Measurements from ENCODE around the gene INKA1.

Gene INKA1

DNA sequence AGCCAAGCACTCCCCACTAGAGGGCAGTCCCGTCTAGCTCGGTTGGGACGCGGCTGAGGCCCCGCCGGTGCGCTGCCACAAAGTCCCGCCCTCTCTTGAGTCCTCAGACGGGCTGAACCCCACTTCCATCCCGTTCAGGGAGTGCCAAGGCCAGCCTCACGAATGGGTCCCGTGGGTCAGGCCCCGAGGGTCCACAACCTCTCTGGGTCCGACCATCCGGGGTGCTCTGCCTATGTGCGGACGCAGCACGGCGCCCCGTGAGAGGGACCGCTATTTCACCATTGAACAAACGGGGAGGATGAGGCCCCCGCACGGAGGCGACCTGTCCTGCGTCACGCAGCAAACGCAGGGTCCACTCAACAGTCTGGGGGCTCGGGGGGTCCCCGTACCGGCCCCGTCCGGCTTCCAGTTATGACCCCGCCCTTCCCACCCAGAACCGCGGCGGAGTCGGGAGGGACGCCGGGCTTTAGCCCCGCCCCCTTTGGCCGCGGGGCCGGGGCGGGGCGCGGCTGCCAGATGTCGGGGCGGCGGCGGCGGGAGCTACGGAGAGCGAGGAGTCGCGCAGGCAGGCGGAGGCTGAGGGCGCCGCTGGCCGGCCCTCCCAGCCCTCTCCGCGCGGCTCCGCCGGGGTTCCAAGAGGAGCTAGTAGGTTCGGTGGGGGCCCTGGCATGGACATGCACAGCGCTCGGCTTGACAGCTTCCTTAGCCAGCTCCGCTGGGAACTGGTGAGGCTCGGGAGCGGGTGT, at the start of gene INKA1:
TSS of gene INKA1 (plus strand) at position 543 of the 746 bp plus-strand sequence. CDS start at position 675, 132 bp downstream.
- peak; percentile 56 for DNase-seq (ENCODE audit: low read depth)
- TF ChIP-seq, protein P1, sequence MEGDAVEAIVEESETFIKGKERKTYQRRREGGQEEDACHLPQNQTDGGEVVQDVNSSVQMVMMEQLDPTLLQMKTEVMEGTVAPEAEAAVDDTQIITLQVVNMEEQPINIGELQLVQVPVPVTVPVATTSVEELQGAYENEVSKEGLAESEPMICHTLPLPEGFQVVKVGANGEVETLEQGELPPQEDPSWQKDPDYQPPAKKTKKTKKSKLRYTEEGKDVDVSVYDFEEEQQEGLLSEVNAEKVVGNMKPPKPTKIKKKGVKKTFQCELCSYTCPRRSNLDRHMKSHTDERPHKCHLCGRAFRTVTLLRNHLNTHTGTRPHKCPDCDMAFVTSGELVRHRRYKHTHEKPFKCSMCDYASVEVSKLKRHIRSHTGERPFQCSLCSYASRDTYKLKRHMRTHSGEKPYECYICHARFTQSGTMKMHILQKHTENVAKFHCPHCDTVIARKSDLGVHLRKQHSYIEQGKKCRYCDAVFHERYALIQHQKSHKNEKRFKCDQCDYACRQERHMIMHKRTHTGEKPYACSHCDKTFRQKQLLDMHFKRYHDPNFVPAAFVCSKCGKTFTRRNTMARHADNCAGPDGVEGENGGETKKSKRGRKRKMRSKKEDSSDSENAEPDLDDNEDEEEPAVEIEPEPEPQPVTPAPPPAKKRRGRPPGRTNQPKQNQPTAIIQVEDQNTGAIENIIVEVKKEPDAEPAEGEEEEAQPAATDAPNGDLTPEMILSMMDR (IDR thresholded peaks at IDR 0.05; ENCODE audit: low read depth, low read length, missing control alignments): peak; percentile 94
- peak within 1 kb of the TSS; percentile 86 for H3K4me3 ChIP-seq (ENCODE audit: low read depth, low read length)

DNA sequence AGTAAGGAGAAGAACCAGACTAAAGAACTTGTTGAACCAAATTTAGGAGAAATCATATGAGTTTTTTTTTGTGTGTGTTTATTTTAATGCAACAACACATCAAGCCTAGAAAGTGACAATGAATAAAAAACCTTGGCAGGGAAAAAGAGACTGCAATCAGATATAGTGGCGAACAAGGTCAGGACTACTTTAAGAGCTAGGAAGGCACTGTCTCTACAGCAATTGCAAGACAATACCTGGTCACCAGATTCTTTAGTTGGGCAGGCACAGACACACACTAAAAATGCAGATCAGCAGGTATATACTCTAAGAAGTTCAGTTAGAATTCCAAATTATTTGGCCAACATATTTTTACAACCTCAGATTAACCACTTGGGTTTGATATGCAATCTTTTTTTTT, 48.5 kb upstream of the INKA1 start:
- no peak for DNase-seq (ENCODE audit: low read depth)
- no peak overlapping the region for H3K4me3 ChIP-seq (ENCODE audit: low read depth, low read length)
- TF ChIP-seq, protein P1 (IDR thresholded peaks at IDR 0.05; ENCODE audit: low read depth, low read length, missing control alignments): no peak

DNA sequence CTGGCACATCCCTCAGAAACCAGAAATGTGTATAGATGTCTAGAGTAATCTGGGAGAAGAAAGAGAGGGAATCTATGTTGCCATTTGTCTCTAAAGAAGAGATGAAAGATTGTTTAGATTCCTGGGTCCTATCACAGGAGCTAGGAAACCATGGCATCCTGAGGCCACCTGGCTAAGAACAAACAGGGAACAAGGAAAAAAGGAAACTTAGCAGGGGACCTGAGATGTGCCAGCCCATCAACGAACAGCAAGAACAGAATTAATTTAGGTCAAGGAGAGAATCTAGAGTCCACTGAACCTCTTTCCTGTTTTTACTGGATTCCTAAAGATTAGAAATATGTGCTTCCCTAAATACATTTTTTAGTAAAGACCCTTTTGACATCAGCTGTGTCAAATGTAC, 47.0 kb upstream of the INKA1 start:
- H3K4me3 ChIP-seq (ENCODE audit: low read depth, low read length): no peak overlapping the region
- TF ChIP-seq, protein P1 (IDR thresholded peaks at IDR 0.05; ENCODE audit: low read depth, low read length, missing control alignments): no peak

DNA sequence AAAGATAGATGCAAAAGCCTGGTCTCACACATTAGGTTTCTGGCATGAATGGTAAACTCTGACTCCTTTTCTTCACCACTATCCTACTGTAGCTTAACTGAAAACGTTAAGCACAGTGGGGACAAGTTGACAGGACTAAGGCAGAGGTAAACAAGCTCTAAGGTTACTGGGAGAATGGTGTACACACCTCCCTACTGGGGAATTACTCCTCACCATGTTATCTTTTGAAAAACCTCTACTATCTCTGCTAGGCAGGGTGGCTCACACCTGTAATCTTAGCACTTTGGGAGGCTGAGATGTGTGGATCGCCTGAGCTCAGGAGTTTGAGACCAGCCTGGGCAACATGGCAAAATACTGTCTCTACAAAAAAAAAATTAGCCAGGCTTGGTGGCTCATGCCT, 45.9 kb upstream of the INKA1 start:
- TF ChIP-seq, protein P1 (IDR thresholded peaks at IDR 0.05; ENCODE audit: low read depth, low read length, missing control alignments): no peak
- DNase-seq (ENCODE audit: low read depth): no peak

More for the DNA sequence above, 47.0 kb upstream of the INKA1 start:
- no peak for DNase-seq (ENCODE audit: low read depth)

DNA sequence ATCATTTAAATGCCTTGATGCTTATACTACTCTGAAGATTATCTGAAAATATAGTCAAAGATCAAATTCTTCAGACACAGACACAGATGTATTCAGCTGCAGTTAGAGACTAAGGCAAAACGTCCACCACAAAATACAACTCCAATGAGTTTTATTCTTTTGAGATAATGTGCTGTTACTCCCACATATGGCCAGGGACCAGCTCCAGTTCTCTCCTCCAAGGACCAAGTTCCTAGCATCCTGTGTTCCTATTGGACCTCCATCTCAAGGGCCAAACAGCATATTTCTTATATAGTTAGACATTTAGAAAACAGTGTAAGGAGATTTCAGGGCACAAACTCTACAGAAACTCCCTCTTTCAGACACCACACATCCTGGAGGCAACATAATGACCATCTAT, 43.8 kb upstream of the INKA1 start:
- no peak for DNase-seq (ENCODE audit: low read depth)
- TF ChIP-seq, protein P1 (IDR thresholded peaks at IDR 0.05; ENCODE audit: low read depth, low read length, missing control alignments): no peak

More for the DNA sequence above, 45.9 kb upstream of the INKA1 start:
- H3K4me3 ChIP-seq (ENCODE audit: low read depth, low read length): no peak overlapping the region

DNA sequence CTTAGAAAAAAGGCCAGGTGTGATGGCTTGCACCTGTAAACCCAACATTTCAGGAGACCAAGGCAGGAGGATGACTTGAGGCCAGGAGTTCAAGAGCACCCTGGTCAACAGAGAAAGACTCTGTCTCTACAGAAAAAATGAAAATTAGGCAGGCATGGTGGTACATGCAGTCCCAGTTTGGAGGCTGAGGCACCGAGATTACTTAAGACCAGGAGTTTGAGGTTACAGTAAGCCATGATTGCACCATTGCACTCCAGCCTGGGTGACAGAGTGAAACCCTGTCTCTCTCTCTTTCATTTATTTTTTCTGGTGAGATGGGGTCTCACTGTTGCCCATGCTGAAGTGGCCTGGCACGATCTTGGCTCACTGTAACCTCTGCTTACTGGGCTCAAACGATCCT, 41.4 kb upstream of the INKA1 start:
- no peak for DNase-seq (ENCODE audit: low read depth)
- no peak overlapping the region for H3K4me3 ChIP-seq (ENCODE audit: low read depth, low read length)
- TF ChIP-seq, protein P1 (IDR thresholded peaks at IDR 0.05; ENCODE audit: low read depth, low read length, missing control alignments): no peak

More for the DNA sequence above, 43.8 kb upstream of the INKA1 start:
- H3K4me3 ChIP-seq (ENCODE audit: low read depth, low read length): no peak overlapping the region

DNA sequence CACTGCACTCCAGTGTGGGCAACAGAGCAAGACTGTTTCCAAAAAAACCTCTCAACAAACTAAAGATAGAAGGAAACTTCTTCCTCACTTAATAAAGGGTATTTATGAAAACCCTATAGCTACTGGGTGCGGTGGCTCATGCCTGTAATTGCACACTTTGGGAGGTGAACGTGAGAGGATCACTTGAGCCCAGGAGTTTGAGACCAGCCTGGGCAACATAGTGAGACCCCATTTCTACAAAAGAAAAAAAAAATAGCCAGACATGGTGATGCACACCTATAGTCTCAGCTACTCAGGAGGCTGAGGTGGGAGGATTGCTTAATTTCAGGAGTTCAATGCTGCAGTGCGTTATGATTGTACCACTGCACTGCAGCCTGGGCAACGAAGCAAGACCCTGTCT, 39.1 kb upstream of the INKA1 start:
- DNase-seq (ENCODE audit: low read depth): no peak
- TF ChIP-seq, protein P1 (IDR thresholded peaks at IDR 0.05; ENCODE audit: low read depth, low read length, missing control alignments): no peak
- H3K4me3 ChIP-seq (ENCODE audit: low read depth, low read length): no peak overlapping the region

Data from GM12864 (cell line).